ENCODE data around the gene DGCR2. TPM values are rescaled to one million over a fixed set of nuclear protein-coding genes. Genes with fewer than 3 reads are reported as not detected.

DGCR2 gene
- 86.3 TPM for total RNA-seq

DNA sequence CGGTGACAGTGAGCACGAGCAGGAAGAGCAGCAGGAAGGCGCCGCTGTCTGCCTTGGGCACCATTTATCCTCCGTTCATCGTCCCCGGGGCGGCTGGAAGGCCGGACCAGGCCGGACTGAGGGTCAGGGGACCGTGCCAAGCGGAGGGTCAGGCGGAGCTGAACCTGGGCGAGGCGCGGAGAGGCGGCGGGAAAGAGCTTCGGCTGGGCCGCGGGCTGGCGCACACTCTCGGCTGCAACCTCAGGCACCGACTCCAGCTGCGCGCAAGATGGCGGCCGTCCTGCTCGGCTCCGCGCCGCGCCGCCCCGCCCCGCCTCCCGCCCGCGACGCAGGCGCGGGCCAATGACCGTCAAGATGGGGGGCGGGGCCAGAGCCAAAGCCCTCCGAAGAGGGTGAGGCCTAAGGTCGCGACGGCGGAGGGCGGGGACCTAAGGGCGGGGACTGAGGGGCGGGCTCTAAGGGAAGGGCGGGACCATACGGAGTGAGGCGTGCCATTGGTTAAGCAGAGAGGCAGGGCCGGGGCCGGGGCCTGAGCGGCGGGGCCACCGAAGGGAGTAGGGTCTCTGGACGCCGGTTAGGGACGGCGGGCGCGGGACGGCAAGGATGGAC, at the start of gene DGCR2:
TSS of gene DGCR2 (minus strand) at position 270 of the 609 bp plus-strand sequence. CDS start at position 64, 206 bp downstream.

GRCh38 chr22:19149991-19150390, 27.8 kb upstream of the DGCR2 start, which contains the start of gene GSC2:
GSC2 (minus strand) TSS chr22:19150292; CDS start chr22:19150283, 9 bp downstream.

GRCh38 chr22:19130959-19131684, 8.9 kb upstream of the DGCR2 start, which contains the start of gene TSSK2:
TSSK2 (plus strand) TSS chr22:19131308; CDS start chr22:19131400, 92 bp downstream.

Small RNA genes lying within 50 kb of the gene (small RNA-seq; reads per million reads assigned to genes)
- gene RF00019, result not detected

Other genes starting within 250 kb of the DGCR2 start
- gene DGCR6, start 216.1 kb downstream of the DGCR2 start, total RNA-seq, result 18.0 TPM
- 10.1 TPM for gene PRODH, start 186.1 kb downstream of the DGCR2 start, total RNA-seq
- not detected for gene TSSK2, start 8.9 kb upstream of the DGCR2 start, total RNA-seq
- 10.4 TPM for gene ESS2, start 22.2 kb upstream of the DGCR2 start, total RNA-seq
- not detected for gene GSC2, start 27.9 kb upstream of the DGCR2 start, total RNA-seq
- gene SLC25A1, start 56.3 kb upstream of the DGCR2 start, total RNA-seq, result 36.7 TPM
- gene CLTCL1, start 169.3 kb upstream of the DGCR2 start, total RNA-seq, result 15.9 TPM